ENCODE results near the gene LEKR1.
A peak's percentile ranks its signal among the peaks of the same experiment; 100 is the strongest.

Gene LEKR1

DNA sequence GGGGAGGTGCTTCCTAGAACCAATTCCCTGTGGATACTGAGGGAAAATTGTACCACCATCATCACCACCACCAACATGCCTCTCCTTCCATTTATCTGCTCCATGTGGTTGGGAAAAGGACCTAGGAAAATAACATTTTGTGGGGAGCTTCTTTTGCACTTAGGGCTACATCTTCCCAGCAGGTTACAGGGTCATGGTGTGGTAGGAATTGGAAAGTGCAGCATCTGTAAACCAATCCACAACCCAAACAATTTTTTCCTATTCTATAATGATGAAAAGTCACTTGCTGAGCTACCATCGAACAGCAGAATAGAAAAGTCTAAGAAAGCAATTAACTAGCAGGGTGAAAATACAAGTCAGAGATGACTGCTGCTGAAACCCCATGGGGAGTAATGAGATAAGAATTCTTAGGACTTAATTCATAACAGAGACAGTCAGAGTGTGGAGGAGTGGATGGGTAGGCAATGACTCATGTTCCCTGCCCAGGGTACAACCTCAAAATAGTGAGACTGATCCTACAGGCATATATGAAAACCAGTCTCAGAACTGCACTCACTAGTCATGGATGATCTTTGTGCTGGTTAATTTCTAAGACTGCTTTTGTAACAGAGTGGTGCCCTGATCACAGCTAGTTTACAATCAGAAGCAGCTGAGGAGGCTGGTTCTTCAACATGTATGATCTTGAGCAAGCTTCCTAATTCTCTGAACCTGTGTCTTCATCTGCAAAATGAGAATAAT lies 38.1 kb upstream of the LEKR1 start:
- TF ChIP-seq, protein P1, sequence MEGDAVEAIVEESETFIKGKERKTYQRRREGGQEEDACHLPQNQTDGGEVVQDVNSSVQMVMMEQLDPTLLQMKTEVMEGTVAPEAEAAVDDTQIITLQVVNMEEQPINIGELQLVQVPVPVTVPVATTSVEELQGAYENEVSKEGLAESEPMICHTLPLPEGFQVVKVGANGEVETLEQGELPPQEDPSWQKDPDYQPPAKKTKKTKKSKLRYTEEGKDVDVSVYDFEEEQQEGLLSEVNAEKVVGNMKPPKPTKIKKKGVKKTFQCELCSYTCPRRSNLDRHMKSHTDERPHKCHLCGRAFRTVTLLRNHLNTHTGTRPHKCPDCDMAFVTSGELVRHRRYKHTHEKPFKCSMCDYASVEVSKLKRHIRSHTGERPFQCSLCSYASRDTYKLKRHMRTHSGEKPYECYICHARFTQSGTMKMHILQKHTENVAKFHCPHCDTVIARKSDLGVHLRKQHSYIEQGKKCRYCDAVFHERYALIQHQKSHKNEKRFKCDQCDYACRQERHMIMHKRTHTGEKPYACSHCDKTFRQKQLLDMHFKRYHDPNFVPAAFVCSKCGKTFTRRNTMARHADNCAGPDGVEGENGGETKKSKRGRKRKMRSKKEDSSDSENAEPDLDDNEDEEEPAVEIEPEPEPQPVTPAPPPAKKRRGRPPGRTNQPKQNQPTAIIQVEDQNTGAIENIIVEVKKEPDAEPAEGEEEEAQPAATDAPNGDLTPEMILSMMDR (IDR thresholded peaks at IDR 0.05; ENCODE audit: low read depth, low read length): peak; percentile 7
- peak; percentile 72 for DNase-seq (ENCODE audit: extremely low read depth, low read depth)

DNA sequence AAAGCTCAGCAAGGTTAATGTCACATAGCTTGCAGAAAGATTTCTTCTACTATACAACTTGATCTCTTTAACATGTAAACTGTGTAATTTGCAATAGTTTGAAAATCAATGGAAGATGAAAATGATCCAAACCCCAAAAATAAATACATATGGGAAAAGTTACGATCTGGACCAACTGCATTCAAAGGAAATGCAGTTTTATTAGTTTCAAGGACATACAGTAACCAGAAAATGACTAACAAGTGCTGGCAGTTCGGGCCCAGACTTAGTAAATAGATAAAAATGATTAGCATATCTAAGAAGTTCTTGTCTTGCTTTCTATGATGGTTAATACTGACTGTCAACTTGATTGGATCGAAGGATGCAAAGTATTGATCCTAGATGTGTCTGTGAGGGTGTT lies 37.3 kb upstream of the LEKR1 start:
- TF ChIP-seq, protein P1 (IDR thresholded peaks at IDR 0.05; ENCODE audit: low read depth, low read length): no peak

DNA sequence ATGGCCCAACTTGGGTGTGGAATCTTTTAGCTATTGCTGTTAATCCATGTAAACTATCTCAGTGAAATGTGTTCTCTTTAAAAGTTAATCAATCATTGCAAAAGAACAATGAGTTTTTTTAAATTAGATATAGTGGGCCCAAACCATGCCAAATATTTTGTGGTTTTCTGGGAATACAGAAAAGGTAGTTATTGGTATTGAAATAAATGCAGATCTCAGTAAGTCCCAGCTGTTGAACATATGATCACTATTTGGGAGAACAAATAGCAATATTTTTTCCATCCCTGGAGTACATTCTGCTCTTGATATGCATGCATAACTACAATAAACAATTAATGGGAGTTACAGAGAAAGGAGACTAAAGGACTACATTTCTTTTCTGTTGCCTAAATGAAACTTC lies 36.0 kb upstream of the LEKR1 start:
- TF ChIP-seq, protein P1 (IDR thresholded peaks at IDR 0.05; ENCODE audit: low read depth, low read length): no peak
- no peak for DNase-seq (ENCODE audit: extremely low read depth, low read depth)

More for the DNA sequence above, 37.3 kb upstream of the LEKR1 start:
- no peak for DNase-seq (ENCODE audit: extremely low read depth, low read depth)

DNA sequence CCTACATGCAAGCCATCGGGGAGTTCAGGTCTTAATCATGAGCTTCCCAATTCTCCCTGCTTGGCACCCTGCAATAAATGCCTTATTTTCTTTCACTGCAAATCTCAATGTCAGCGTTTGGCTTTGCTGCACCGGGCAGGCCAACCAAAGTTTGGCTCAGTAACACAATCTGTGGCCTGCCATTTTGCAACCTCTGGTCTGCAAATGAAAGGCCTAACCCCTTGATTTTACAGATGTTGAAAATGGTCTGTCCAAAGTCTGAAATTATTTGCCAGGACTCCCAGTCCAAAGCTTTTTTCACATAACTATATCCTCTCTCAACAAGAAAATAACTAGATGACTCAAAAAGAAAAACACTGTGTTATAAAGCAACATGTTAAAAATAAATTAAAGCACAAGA lies 34.0 kb upstream of the LEKR1 start:
- no peak for DNase-seq (ENCODE audit: extremely low read depth, low read depth)
- TF ChIP-seq, protein P1 (IDR thresholded peaks at IDR 0.05; ENCODE audit: low read depth, low read length): no peak

DNA sequence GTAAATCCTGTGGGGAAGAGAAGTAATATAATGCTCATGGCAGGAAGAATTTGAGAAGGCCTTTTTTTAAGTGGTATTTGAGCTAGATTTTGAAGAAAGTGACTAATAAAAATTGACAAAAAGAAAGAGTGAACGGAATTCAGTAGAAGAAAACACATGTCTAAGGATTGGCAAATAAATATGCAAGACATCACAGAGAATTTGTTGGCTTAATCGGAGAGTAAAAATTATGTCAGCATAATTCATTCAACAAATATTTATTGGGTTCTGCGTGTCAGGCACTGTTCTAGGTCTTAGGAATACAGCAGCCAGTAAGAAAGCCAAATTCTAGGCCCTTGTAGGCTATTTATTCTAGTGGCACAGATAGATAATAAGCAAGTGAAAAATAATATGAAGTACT lies 33.6 kb upstream of the LEKR1 start:
- TF ChIP-seq, protein P1 (IDR thresholded peaks at IDR 0.05; ENCODE audit: low read depth, low read length): no peak
- no peak for DNase-seq (ENCODE audit: extremely low read depth, low read depth)

DNA sequence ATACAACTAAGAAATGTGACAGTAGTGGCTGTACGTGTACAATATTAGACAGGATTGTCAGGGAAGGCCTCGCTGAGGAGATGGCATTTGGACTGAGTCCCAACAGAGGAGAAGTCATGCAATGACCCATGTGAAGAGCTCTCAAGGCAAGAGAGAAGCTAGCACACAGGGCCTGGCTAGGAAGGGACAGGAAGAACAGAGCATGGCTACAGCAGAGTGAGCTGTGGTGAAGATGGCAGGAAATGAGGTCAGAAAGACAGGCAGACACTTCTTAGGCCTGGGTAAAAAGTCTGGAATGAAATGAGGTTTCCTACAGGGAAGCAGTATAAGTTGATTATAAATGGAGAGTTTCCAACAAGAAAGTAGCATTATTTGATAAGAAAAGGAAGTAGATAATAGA lies 33.2 kb upstream of the LEKR1 start:
- no peak for DNase-seq (ENCODE audit: extremely low read depth, low read depth)

DNA sequence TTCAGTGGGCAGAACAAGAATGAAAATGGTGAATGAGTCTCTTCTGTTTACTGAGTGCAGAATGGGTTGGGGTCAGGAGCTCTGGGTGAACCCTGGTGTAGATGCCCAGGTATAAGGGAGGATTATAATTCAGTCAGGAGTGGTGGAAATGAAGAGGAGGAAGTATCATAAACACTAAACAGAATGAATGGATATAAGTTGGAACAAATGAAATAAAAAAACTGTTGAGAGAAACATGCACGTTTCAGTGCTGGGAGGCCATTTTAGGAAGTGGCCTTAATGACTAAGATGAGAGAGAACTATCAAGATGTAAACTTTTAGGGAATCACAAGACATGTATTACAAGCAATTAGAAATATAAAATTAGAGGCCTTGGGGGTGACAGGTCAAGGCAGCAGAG lies 32.8 kb upstream of the LEKR1 start:
- TF ChIP-seq, protein P1 (IDR thresholded peaks at IDR 0.05; ENCODE audit: low read depth, low read length): no peak
- DNase-seq (ENCODE audit: extremely low read depth, low read depth): no peak

More for the DNA sequence above, 33.2 kb upstream of the LEKR1 start:
- TF ChIP-seq, protein P1 (IDR thresholded peaks at IDR 0.05; ENCODE audit: low read depth, low read length): no peak

All from AG09319 (cell line).